Esophagus muscularis mucosa (tissue), 4 donors: ENCODE results near the gene PAFAH2. TPM values are rescaled to one million over a fixed set of nuclear protein-coding genes. Genes with fewer than 3 reads are reported as not detected.

Experiments
- DNase-seq: peaks from one replicate; pipeline ENCODE4 v3.0.0-alpha.2; 2017; ENCODE audit errors: extremely low spot score
- H3K27ac ChIP-seq, 4 donors: fragments of 200-600 bp; sonication (generic); replicated peaks in 1 of 4; 1 replicate in 3 of 4; 2 replicates in 1 of 4; pipeline ENCODE4 v1.5.1; 2016 to 2019; ENCODE audit warnings: mild to moderate bottlenecking in 1 of 4
- H3K27me3 ChIP-seq, 4 donors: fragments of 200-600 bp; sonication (generic); one replicate each; pipeline versions ENCODE4 v1.5.1 to v1.6.0; 2016 to 2019
- H3K36me3 ChIP-seq, 4 donors: fragments of 200-600 bp; sonication (generic); one replicate each; pipeline ENCODE4 v1.5.1; 2016 to 2019
- H3K4me1 ChIP-seq, 4 donors: fragments of 200-600 bp; sonication (generic); one replicate each; pipeline ENCODE4 v1.5.1; 2016 to 2019
- H3K4me3 ChIP-seq, 4 donors: fragments of 200-600 bp; sonication (generic); 1 replicate in 2 of 4; 2 replicates in 2 of 4; pipeline ENCODE4 v1.5.1; 2016 to 2019; ENCODE audit warnings: mild to moderate bottlenecking in 4 of 4, moderate library complexity in 1 of 4
- H3K9me3 ChIP-seq, 4 donors: fragments of 200-600 bp; sonication (generic); 1 replicate in 3 of 4; 2 replicates in 1 of 4; pipeline ENCODE4 v1.5.1; 2016 to 2019
- CTCF ChIP-seq, 3 experiments: fragments of 200-600 bp in 2 of 3; fragments of 450-650 bp in 1 of 3; sonication (generic) in 2 of 3; IDR thresholded peaks; one replicate each; pipeline ENCODE4 v1.5.1; 2017 to 2019; ENCODE audit warnings: antibody characterized with exemption in 3 of 3, mild to moderate bottlenecking in 2 of 3, moderate library complexity in 1 of 3
- EP300 ChIP-seq: sonication (generic); formaldehyde crosslinking; IDR thresholded peaks from one replicate; pipeline ENCODE4 v1.6.1; 2017; ENCODE audit warnings: antibody characterized with exemption
- POLR2A ChIP-seq: fragments of 450-650 bp; IDR thresholded peaks from one replicate; pipeline ENCODE4 v1.6.1; 2017; ENCODE audit warnings: antibody characterized with exemption, moderate library complexity, mild to moderate bottlenecking, low read depth
- POLR2AphosphoS5 ChIP-seq, 2 donors: sonication (generic); formaldehyde crosslinking; IDR thresholded peaks; one replicate each; pipeline ENCODE4 v1.6.1; 2017; ENCODE audit warnings: antibody characterized with exemption in 2 of 2
- WGBS: methylation state at CpG from one replicate; pipeline ENCODE4 v1.1.5; 2018; 5-methylcytosine and 5-hydroxymethylcytosine counted together
- intact Hi-C: fragments of 100-400 bp; cut with DNase I; formaldehyde crosslinking; loops from one replicate; pipeline ENCODE4 v1.15.1; 2023
- total RNA-seq, 4 donors: library from RNA; depleted of rRNA; stranded (reverse); fragments of >200 nt; gene quantifications; one replicate each; pipeline versions ENCODE4 v1.1.0 to v1.2.1, GENCODE V29; 2016

The PAFAH2 gene
- 1 to 10 TPM; 6.1 to 10.0 (median 9.2) TPM for total RNA-seq

- Histone ChIP-seq H3K27ac (peak within 1 kb of the TSS; percentile 75 to 90 (median 86)), H3K4me3 (peak within 1 kb of the TSS; percentile 66 to 73 (median 71)), H3K9me3 (no peaks in the 10 kb centered on the region), H3K27me3 (no peaks in the 10 kb centered on the region), H3K4me1 (peaks cover 15 to 29% (median 20%) of the 10 kb centered on the region in 4 donors), H3K36me3 (no peaks in the 10 kb centered on the region)
- 1% methylated on average over 45 of the region's 47 CpGs for WGBS
- peak; percentile 99 for DNase-seq
- intact Hi-C loops, result loop anchor here (2.0 to 5.0 kb wide), 3 partner anchors 93 to 176 kb away; no protein-coding TSS in a partner anchor
- TF ChIP-seq POLR2AphosphoS5 (IDR thresholded peaks at IDR 0.05) (peak; percentile 78 to 92), EP300 (no peak), CTCF (IDR thresholded peaks at IDR 0.05) (peak; percentile 95 to 99 (median 98)), POLR2A (no peak)
These were observed at the start of gene PAFAH2 for GRCh38 chr1:25997828-25998761. Gene PAFAH2, minus strand, starts transcription at chr1:25998063. Its CDS starts 7,247 bp downstream, at chr1:25990816.

GRCh38 chr1:26047278-26047874, 49.5 kb upstream of the PAFAH2 start:
- Histone ChIP-seq H3K36me3 (peaks cover 0 to 11% (median 0%) of the 10 kb centered on the region in 4 donors), H3K9me3 (no peaks in the 10 kb centered on the region), H3K4me3 (no peak overlapping the region), H3K27ac (no peak overlapping the region), H3K4me1 (peaks cover 16 to 18% (median 17%) of the 10 kb centered on the region in 4 donors), H3K27me3 (peaks cover 0 to 82% (median 33%) of the 10 kb centered on the region in 4 donors)
- TF ChIP-seq CTCF (IDR thresholded peaks at IDR 0.05) (no peak), POLR2AphosphoS5 (IDR thresholded peaks at IDR 0.05) (no peak), POLR2A (no peak), EP300 (no peak)
- intact Hi-C loops, result no loop called here
- WGBS, result 81% methylated on average over 6 of the region's 7 CpGs
- DNase-seq, result no peak

- no peak overlapping the region for H3K27ac ChIP-seq
- WGBS, result 27% methylated on average over 4 of the region's 57 CpGs
- H3K27me3 ChIP-seq, result peaks cover 0 to 87% (median 33%) of the 10 kb centered on the region in 4 donors
- no peaks in the 10 kb centered on the region for H3K9me3 ChIP-seq
- TF ChIP-seq POLR2AphosphoS5 (IDR thresholded peaks at IDR 0.05) (no peak), POLR2A (no peak), CTCF (IDR thresholded peaks at IDR 0.05) (no peak), EP300 (no peak)
- intact Hi-C loops, result no loop called here
- peaks cover 0 to 2% (median 0%) of the 10 kb centered on the region in 4 donors for H3K36me3 ChIP-seq
- H3K4me1 ChIP-seq, result peaks cover 16 to 18% (median 17%) of the 10 kb centered on the region in 4 donors
- DNase-seq, result no peak
- peak overlapping the region; percentile 26 to 36 (median 30) for H3K4me3 ChIP-seq
These were observed 48.6 kb upstream of the PAFAH2 start for GRCh38 chr1:26046246-26047095.

GRCh38 chr1:26045722-26046245, 47.9 kb upstream of the PAFAH2 start, which contains the start of gene SLC30A2:
Gene SLC30A2, minus strand, starts transcription at chr1:26046118. Its CDS starts 222 bp downstream, at chr1:26045896.
- H3K4me3 ChIP-seq, result peak within 1 kb of the TSS; percentile 26 to 36 (median 30)
- intact Hi-C loops, result no loop called here
- H3K9me3 ChIP-seq, result no peaks in the 10 kb centered on the region
- DNase-seq, result no peak
- WGBS, result no CpG with 5 or more reads among the region's 62 CpGs
- TF ChIP-seq POLR2AphosphoS5 (IDR thresholded peaks at IDR 0.05) (no peak), EP300 (no peak), POLR2A (no peak), CTCF (IDR thresholded peaks at IDR 0.05) (no peak)
- no peak within 1 kb of the TSS for H3K27ac ChIP-seq
- H3K27me3 ChIP-seq, result peaks cover 0 to 89% (median 33%) of the 10 kb centered on the region in 4 donors
- H3K36me3 ChIP-seq, result no peaks in the 10 kb centered on the region
- peaks cover 16 to 18% (median 17%) of the 10 kb centered on the region in 4 donors for H3K4me1 ChIP-seq
